ENCODE measurements around the gene EDC3.

DNA sequence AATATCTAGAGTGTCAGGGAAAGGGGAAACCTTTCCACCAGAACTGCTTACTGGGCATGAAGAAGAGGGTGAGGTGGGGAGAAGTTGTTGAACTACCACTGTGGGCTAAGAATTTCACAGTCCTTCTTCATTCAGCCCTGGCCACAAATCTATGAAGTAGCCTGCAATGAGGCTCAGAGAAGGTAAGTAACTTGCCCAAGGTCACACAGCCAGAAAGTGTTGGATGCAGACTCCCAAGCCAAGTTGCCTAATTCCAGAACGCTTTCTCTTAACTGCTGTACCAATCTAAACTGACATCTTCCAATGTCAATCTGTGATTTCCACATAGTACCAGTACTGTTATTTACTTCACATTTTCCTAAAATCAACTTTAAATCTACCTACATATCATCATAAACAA, 27.4 kb upstream of the EDC3 start:
- TF ChIP-seq EP300 (IDR thresholded peaks at IDR 0.05) = no peak
- TF ChIP-seq, protein P1, sequence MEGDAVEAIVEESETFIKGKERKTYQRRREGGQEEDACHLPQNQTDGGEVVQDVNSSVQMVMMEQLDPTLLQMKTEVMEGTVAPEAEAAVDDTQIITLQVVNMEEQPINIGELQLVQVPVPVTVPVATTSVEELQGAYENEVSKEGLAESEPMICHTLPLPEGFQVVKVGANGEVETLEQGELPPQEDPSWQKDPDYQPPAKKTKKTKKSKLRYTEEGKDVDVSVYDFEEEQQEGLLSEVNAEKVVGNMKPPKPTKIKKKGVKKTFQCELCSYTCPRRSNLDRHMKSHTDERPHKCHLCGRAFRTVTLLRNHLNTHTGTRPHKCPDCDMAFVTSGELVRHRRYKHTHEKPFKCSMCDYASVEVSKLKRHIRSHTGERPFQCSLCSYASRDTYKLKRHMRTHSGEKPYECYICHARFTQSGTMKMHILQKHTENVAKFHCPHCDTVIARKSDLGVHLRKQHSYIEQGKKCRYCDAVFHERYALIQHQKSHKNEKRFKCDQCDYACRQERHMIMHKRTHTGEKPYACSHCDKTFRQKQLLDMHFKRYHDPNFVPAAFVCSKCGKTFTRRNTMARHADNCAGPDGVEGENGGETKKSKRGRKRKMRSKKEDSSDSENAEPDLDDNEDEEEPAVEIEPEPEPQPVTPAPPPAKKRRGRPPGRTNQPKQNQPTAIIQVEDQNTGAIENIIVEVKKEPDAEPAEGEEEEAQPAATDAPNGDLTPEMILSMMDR (IDR thresholded peaks at IDR 0.05) = no peak

Measured in sigmoid colon (tissue), 4 donors.